H9 (cell line): ENCODE measurements around the gene ZFYVE27. TPM values are rescaled to one million over a fixed set of nuclear protein-coding genes. Genes with fewer than 3 reads are reported as not detected.

Experiments used
- DNase-seq: peaks from one replicate; pipeline ENCODE4 v3.0.0-alpha.2; 2017
- H2AFZ ChIP-seq: one replicate; pipeline ENCODE4 v1.6.1; 2013; ENCODE audit warnings: mild to moderate bottlenecking, low read length, control low read depth, moderate library complexity
- H2AK5ac ChIP-seq: 2 replicates; pipeline ENCODE4 v1.6.1; 2013; ENCODE audit warnings: low read length, control low read depth, mixed read lengths; ENCODE audit not compliant: insufficient read length
- H2BK120ac ChIP-seq: one replicate; pipeline ENCODE4 v1.6.1; 2013; ENCODE audit warnings: low read depth, mild to moderate bottlenecking, low read length, control low read depth, inconsistent platforms; ENCODE audit not compliant: poor library complexity, severe bottlenecking
- H2BK12ac ChIP-seq: 2 replicates; pipeline ENCODE4 v1.6.1; 2013; ENCODE audit warnings: low read length, control low read depth, mixed read lengths, low read depth; ENCODE audit not compliant: insufficient read length
- H2BK15ac ChIP-seq: 2 replicates; pipeline ENCODE4 v1.6.1; 2013; ENCODE audit warnings: low read depth, low read length, control low read depth
- H2BK20ac ChIP-seq: one replicate; pipeline ENCODE4 v1.6.1; 2013; ENCODE audit warnings: low read depth, mild to moderate bottlenecking, low read length, control low read depth, inconsistent platforms; ENCODE audit not compliant: poor library complexity, severe bottlenecking
- H2BK5ac ChIP-seq: 2 replicates; pipeline ENCODE4 v1.6.1; 2013; ENCODE audit warnings: low read length, control low read depth, mixed read lengths; ENCODE audit not compliant: insufficient read length
- H3K14ac ChIP-seq: 2 replicates; pipeline ENCODE4 v1.6.1; 2013; ENCODE audit warnings: low read length, control low read depth; ENCODE audit not compliant: insufficient read depth
- H3K18ac ChIP-seq: 2 replicates; pipeline ENCODE4 v1.6.1; 2013; ENCODE audit warnings: low read depth, mild to moderate bottlenecking, mixed read lengths, low read length, control low read depth; ENCODE audit not compliant: insufficient read length
- H3K23ac ChIP-seq: 2 replicates; pipeline ENCODE4 v1.6.1; 2013; ENCODE audit warnings: low read length, control low read depth, mixed read lengths, low read depth; ENCODE audit not compliant: insufficient read length
- H3K23me2 ChIP-seq: 2 replicates; pipeline ENCODE4 v1.6.1; 2013; ENCODE audit warnings: low read depth, mild to moderate bottlenecking, mixed read lengths, low read length, control low read depth; ENCODE audit not compliant: insufficient read length, poor library complexity, severe bottlenecking
- H3K27ac ChIP-seq: 2 replicates; pipeline ENCODE4 v1.5.1; 2013; ENCODE audit warnings: low read length, control low read depth, mixed read lengths, low read depth; ENCODE audit not compliant: insufficient read length
- H3K27me3 ChIP-seq: 2 replicates; pipeline ENCODE4 v1.6.1; 2013; ENCODE audit warnings: low read length, control low read depth, inconsistent platforms; ENCODE audit not compliant: insufficient read depth
- H3K4ac ChIP-seq: 2 replicates; pipeline ENCODE4 v1.6.1; 2013; ENCODE audit warnings: low read depth, mild to moderate bottlenecking, control low read depth, inconsistent platforms, low read length, moderate library complexity
- H3K4me1 ChIP-seq: 2 replicates; pipeline ENCODE4 v1.6.1; 2013; ENCODE audit warnings: low read length, control low read depth, inconsistent platforms; ENCODE audit not compliant: insufficient read depth
- H3K4me2 ChIP-seq: 2 replicates; pipeline ENCODE4 v1.6.1; 2013; ENCODE audit warnings: low read length, control low read depth, mixed read lengths; ENCODE audit not compliant: insufficient read length, insufficient read depth
- H3K56ac ChIP-seq: 2 replicates; pipeline ENCODE4 v1.6.1; 2013; ENCODE audit warnings: low read depth, mild to moderate bottlenecking, mixed read lengths, low read length, control low read depth; ENCODE audit not compliant: insufficient read length
- H3K79me1 ChIP-seq: 2 replicates; pipeline ENCODE4 v1.6.1; 2013; ENCODE audit warnings: low read depth, mild to moderate bottlenecking, moderate library complexity, low read length, control low read depth, inconsistent platforms; ENCODE audit not compliant: insufficient read depth, poor library complexity, severe bottlenecking
- H3K79me2 ChIP-seq: 2 replicates; pipeline ENCODE4 v1.6.1; 2013; ENCODE audit warnings: low read length, control low read depth, inconsistent platforms; ENCODE audit not compliant: insufficient read depth
- H3K9ac ChIP-seq: 2 replicates; pipeline ENCODE4 v1.6.1; 2013; ENCODE audit warnings: low read length, control low read depth, mixed read lengths; ENCODE audit not compliant: insufficient read length; ENCODE audit errors: extremely low read depth
- H3K9me3 ChIP-seq: one replicate; pipeline ENCODE4 v1.6.1; 2013; ENCODE audit warnings: low read depth, low read length, inconsistent platforms; ENCODE audit not compliant: control insufficient read depth
- H3T11ph ChIP-seq: one replicate; pipeline ENCODE4 v1.6.1; 2013; ENCODE audit warnings: mild to moderate bottlenecking, low read length, control low read depth, inconsistent platforms
- H4K20me1 ChIP-seq: one replicate; pipeline ENCODE4 v1.6.1; 2013; ENCODE audit not compliant: control insufficient read depth, insufficient read length, insufficient read depth
- H4K5ac ChIP-seq: 2 replicates; pipeline ENCODE4 v1.6.1; 2013; ENCODE audit warnings: low read depth, mild to moderate bottlenecking, mixed read lengths, low read length, control low read depth; ENCODE audit not compliant: insufficient read length
- H4K8ac ChIP-seq: replicated peaks from 2 replicates; pipeline ENCODE4 v1.6.1; 2013; ENCODE audit warnings: low read length, control low read depth, mixed read lengths, low read depth; ENCODE audit not compliant: insufficient read length
- H4K91ac ChIP-seq: 2 replicates; pipeline ENCODE4 v1.6.1; 2013; ENCODE audit warnings: low read depth, mild to moderate bottlenecking, moderate library complexity, mixed read lengths, low read length, control low read depth; ENCODE audit not compliant: insufficient read length
- H3K27ac Mint-ChIP-seq, 3 experiments: 2 replicates in 2 of 3; 3 replicates in 1 of 3; pipeline ENCODE4 v1.8.0; 2020 to 2021; ENCODE audit warnings: mixed read lengths in 3 of 3, mild to moderate bottlenecking in 1 of 3, moderate library complexity in 1 of 3
- H3K27me3 Mint-ChIP-seq: 2 replicates; pipeline ENCODE4 v1.8.0; 2021; ENCODE audit warnings: low read depth, mild to moderate bottlenecking, moderate library complexity, mixed read lengths
- H3K36me3 Mint-ChIP-seq, 3 experiments: 2 replicates in 2 of 3; 3 replicates in 1 of 3; pipeline ENCODE4 v1.8.0; 2020 to 2021; ENCODE audit warnings: low read depth in 3 of 3, mixed read lengths in 3 of 3; ENCODE audit not compliant: insufficient read depth in 1 of 3
- H3K4me1 Mint-ChIP-seq, 2 experiments: 2 replicates each; pipeline ENCODE4 v1.8.0; 2020; ENCODE audit warnings: mixed read lengths in 2 of 2
- H3K4me3 Mint-ChIP-seq, 2 experiments: 2 replicates in 1 of 2; 3 replicates in 1 of 2; pipeline ENCODE4 v1.8.0; 2020 to 2021; ENCODE audit warnings: mild to moderate bottlenecking in 2 of 2, mixed read lengths in 2 of 2, moderate library complexity in 1 of 2
- H3K9me3 Mint-ChIP-seq, 2 experiments: 2 replicates in 1 of 2; 3 replicates in 1 of 2; pipeline ENCODE4 v1.8.0; 2020; ENCODE audit warnings: mild to moderate bottlenecking in 2 of 2, mixed read lengths in 2 of 2, moderate library complexity in 1 of 2
- WGBS: extraction: QIAGEN DNeasy Blood & Tissue Kit; methylation state at CpG from one replicate; pipeline ENCODE4 v1.1.7; 2013; ENCODE audit warnings: missing lambda C conversion rate, low lambda C conversion rate, mixed read lengths; ENCODE audit not compliant: insufficient read length; ENCODE audit errors: extremely low coverage; 5-methylcytosine and 5-hydroxymethylcytosine counted together
- total RNA-seq: library from RNA; stranded (reverse); gene quantifications from 2 replicates; pipeline ENCODE4 v1.2.1, GENCODE V29; 2021
- TF ChIP-seq, protein P1 (sequence below): fragments of 200-600 bp; sonication (generic); conservative IDR thresholded peaks from 3 replicates; pipeline ENCODE4 v1.8.0; 2021; ENCODE audit warnings: antibody characterized with exemption, mild to moderate bottlenecking

The ZFYVE27 gene
- total RNA-seq, 1 experiment from 2014 or later: 33.2 TPM

DNA sequence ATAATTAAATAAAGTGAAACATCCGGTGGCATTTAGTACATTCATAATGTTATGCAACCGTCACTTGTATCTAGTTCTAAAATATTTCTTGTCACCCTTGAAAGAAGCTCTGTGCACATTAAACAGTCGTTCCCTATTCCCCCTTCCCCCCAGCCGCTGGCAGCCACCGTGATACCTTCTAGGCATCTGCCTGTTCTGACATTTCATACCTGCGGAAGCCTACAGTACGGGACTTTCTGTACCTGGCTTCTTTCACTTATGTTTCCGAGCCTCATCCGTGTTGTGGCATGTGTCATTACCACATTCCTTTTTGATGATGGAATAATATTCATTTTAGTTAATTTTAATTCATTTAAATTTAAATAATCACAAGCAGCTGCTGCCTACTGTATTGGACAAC is 48.8 kb downstream of the ZFYVE27 start:
- no peak overlapping the region for H3K9ac ChIP-seq
- no peak overlapping the region for H2AK5ac ChIP-seq
- H3K9me3 ChIP-seq: no peaks in the 10 kb centered on the region
- no peak overlapping the region for H3K56ac ChIP-seq
- H3K23ac ChIP-seq: no peak overlapping the region
- H3K27me3 ChIP-seq: no peaks in the 10 kb centered on the region
- H2BK12ac ChIP-seq: no peak overlapping the region
- Mint-ChIP-seq H3K27me3 (no peaks in the 10 kb centered on the region; the same call in 1 of the 2 replicates), H3K36me3 (no peaks in the 10 kb centered on the region), H3K27ac (no peak overlapping the region), H3K4me3 (no peak overlapping the region), H3K4me1 (peaks cover 14 to 21% of the 10 kb centered on the region in 2 experiments), H3K9me3 (no peaks in the 10 kb centered on the region)
- H2BK5ac ChIP-seq: no peak overlapping the region
- no peak overlapping the region for H3K4ac ChIP-seq
- H3K23me2 ChIP-seq: no peaks in the 10 kb centered on the region
- no peak overlapping the region for H2BK15ac ChIP-seq
- H3K79me2 ChIP-seq: no peaks in the 10 kb centered on the region
- H2BK120ac ChIP-seq: no peak overlapping the region
- H4K8ac ChIP-seq: no peak overlapping the region
- H3K4me2 ChIP-seq: no peak overlapping the region
- no peak overlapping the region for H3K18ac ChIP-seq
- no peak overlapping the region for H4K91ac ChIP-seq
- TF ChIP-seq, protein P1, sequence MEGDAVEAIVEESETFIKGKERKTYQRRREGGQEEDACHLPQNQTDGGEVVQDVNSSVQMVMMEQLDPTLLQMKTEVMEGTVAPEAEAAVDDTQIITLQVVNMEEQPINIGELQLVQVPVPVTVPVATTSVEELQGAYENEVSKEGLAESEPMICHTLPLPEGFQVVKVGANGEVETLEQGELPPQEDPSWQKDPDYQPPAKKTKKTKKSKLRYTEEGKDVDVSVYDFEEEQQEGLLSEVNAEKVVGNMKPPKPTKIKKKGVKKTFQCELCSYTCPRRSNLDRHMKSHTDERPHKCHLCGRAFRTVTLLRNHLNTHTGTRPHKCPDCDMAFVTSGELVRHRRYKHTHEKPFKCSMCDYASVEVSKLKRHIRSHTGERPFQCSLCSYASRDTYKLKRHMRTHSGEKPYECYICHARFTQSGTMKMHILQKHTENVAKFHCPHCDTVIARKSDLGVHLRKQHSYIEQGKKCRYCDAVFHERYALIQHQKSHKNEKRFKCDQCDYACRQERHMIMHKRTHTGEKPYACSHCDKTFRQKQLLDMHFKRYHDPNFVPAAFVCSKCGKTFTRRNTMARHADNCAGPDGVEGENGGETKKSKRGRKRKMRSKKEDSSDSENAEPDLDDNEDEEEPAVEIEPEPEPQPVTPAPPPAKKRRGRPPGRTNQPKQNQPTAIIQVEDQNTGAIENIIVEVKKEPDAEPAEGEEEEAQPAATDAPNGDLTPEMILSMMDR: no peak
- H3K79me1 ChIP-seq: no peaks in the 10 kb centered on the region
- H3K27ac ChIP-seq: no peak overlapping the region
- H3K4me1 ChIP-seq: peaks cover 1% of the 10 kb centered on the region; the same call in 1 of the 2 replicates
- no peak overlapping the region for H2AFZ ChIP-seq
- no peak overlapping the region for H3T11ph ChIP-seq
- no peak for DNase-seq
- no peak overlapping the region for H2BK20ac ChIP-seq
- H3K14ac ChIP-seq: no peak overlapping the region
- no peak overlapping the region for H4K5ac ChIP-seq
- H4K20me1 ChIP-seq: peaks cover 4% of the 10 kb centered on the region
- no CpG with 5 or more reads among the region's 9 CpGs for WGBS
